ENCODE results near the gene LRTM2.

Gene LRTM2

GRCh38 chr12:1805441-1806081 is 14.8 kb upstream of the LRTM2 start:
- no peak for FAIRE-seq
- DNase-seq (ENCODE audit: insufficient read length, low spot score): no peak
- TF ChIP-seq POLR2A (IDR thresholded peaks at IDR 0.05; ENCODE audit: low read depth, low read length): no peak
- TF ChIP-seq PAX5 (IDR thresholded peaks at IDR 0.05; ENCODE audit: insufficient read depth, low read length, severe bottlenecking): no peak
- TF ChIP-seq POLR2AphosphoS5 (IDR thresholded peaks at IDR 0.05; ENCODE audit: low read depth, low read length): no peak
- no peak for TF ChIP-seq SPI1 (IDR thresholded peaks at IDR 0.05; ENCODE audit: low read depth, low read length)
- TF ChIP-seq POU2F2 (IDR thresholded peaks at IDR 0.05; ENCODE audit: low read depth, low read length): no peak
- no peak for TF ChIP-seq TAF1 (IDR thresholded peaks at IDR 0.05; ENCODE audit: low read depth, low read length)

GRCh38 chr12:1806301-1807086 is 13.9 kb upstream of the LRTM2 start:
- FAIRE-seq: no peak
- no peak for DNase-seq (ENCODE audit: insufficient read length, low spot score)
- TF ChIP-seq SPI1 (IDR thresholded peaks at IDR 0.05; ENCODE audit: low read depth, low read length) (no peak), POLR2AphosphoS5 (IDR thresholded peaks at IDR 0.05; ENCODE audit: low read depth, low read length) (no peak), PAX5 (IDR thresholded peaks at IDR 0.05; ENCODE audit: insufficient read depth, low read length, severe bottlenecking) (no peak), POU2F2 (IDR thresholded peaks at IDR 0.05; ENCODE audit: low read depth, low read length) (no peak), TAF1 (IDR thresholded peaks at IDR 0.05; ENCODE audit: low read depth, low read length) (no peak), POLR2A (IDR thresholded peaks at IDR 0.05; ENCODE audit: low read depth, low read length) (no peak)

GRCh38 chr12:1807087-1807860 is 13.1 kb upstream of the LRTM2 start:
- DNase-seq (ENCODE audit: insufficient read length, low spot score) (no peak), FAIRE-seq (no peak)
- TF ChIP-seq PAX5 (IDR thresholded peaks at IDR 0.05; ENCODE audit: insufficient read depth, low read length, severe bottlenecking) (no peak), POLR2AphosphoS5 (IDR thresholded peaks at IDR 0.05; ENCODE audit: low read depth, low read length) (no peak), TAF1 (IDR thresholded peaks at IDR 0.05; ENCODE audit: low read depth, low read length) (no peak), SPI1 (IDR thresholded peaks at IDR 0.05; ENCODE audit: low read depth, low read length) (no peak), POU2F2 (IDR thresholded peaks at IDR 0.05; ENCODE audit: low read depth, low read length) (no peak), POLR2A (IDR thresholded peaks at IDR 0.05; ENCODE audit: low read depth, low read length) (no peak)

- TF ChIP-seq TAF1 (IDR thresholded peaks at IDR 0.05; ENCODE audit: low read depth, low read length) (no peak), POLR2AphosphoS5 (IDR thresholded peaks at IDR 0.05; ENCODE audit: low read depth, low read length) (no peak), POLR2A (IDR thresholded peaks at IDR 0.05; ENCODE audit: low read depth, low read length) (no peak), PAX5 (IDR thresholded peaks at IDR 0.05; ENCODE audit: insufficient read depth, low read length, severe bottlenecking) (no peak)
- no peak for DNase-seq (ENCODE audit: insufficient read length, low spot score)
Observed at GRCh38 chr12:1808036-1808797, 12.1 kb upstream of the LRTM2 start.

GRCh38 chr12:1808798-1809480 is 11.4 kb upstream of the LRTM2 start:
- FAIRE-seq (no peak), DNase-seq (ENCODE audit: insufficient read length, low spot score) (no peak)
- TF ChIP-seq POLR2A (IDR thresholded peaks at IDR 0.05; ENCODE audit: low read depth, low read length): no peak
- TF ChIP-seq POU2F2 (IDR thresholded peaks at IDR 0.05; ENCODE audit: low read depth, low read length): no peak
- TF ChIP-seq POLR2AphosphoS5 (IDR thresholded peaks at IDR 0.05; ENCODE audit: low read depth, low read length): no peak
- no peak for TF ChIP-seq TAF1 (IDR thresholded peaks at IDR 0.05; ENCODE audit: low read depth, low read length)
- no peak for TF ChIP-seq SPI1 (IDR thresholded peaks at IDR 0.05; ENCODE audit: low read depth, low read length)
- no peak for TF ChIP-seq PAX5 (IDR thresholded peaks at IDR 0.05; ENCODE audit: insufficient read depth, low read length, severe bottlenecking)

More at GRCh38 chr12:1808036-1808797, 12.1 kb upstream of the LRTM2 start:
- no peak for FAIRE-seq

- DNase-seq (ENCODE audit: insufficient read length, low spot score): no peak
- FAIRE-seq: no peak
- no peak for TF ChIP-seq SPI1 (IDR thresholded peaks at IDR 0.05; ENCODE audit: low read depth, low read length)
- no peak for TF ChIP-seq POU2F2 (IDR thresholded peaks at IDR 0.05; ENCODE audit: low read depth, low read length)
- no peak for TF ChIP-seq POLR2AphosphoS5 (IDR thresholded peaks at IDR 0.05; ENCODE audit: low read depth, low read length)
- TF ChIP-seq PAX5 (IDR thresholded peaks at IDR 0.05; ENCODE audit: insufficient read depth, low read length, severe bottlenecking): no peak
- TF ChIP-seq POLR2A (IDR thresholded peaks at IDR 0.05; ENCODE audit: low read depth, low read length): no peak
- no peak for TF ChIP-seq TAF1 (IDR thresholded peaks at IDR 0.05; ENCODE audit: low read depth, low read length)
Observed at GRCh38 chr12:1809591-1810190, 10.7 kb upstream of the LRTM2 start.

GRCh38 chr12:1810201-1810930 is 10.0 kb upstream of the LRTM2 start:
- FAIRE-seq (no peak), DNase-seq (ENCODE audit: insufficient read length, low spot score) (no peak)
- TF ChIP-seq TAF1 (IDR thresholded peaks at IDR 0.05; ENCODE audit: low read depth, low read length) (no peak), POU2F2 (IDR thresholded peaks at IDR 0.05; ENCODE audit: low read depth, low read length) (no peak), SPI1 (IDR thresholded peaks at IDR 0.05; ENCODE audit: low read depth, low read length) (no peak), PAX5 (IDR thresholded peaks at IDR 0.05; ENCODE audit: insufficient read depth, low read length, severe bottlenecking) (no peak), POLR2A (IDR thresholded peaks at IDR 0.05; ENCODE audit: low read depth, low read length) (no peak), POLR2AphosphoS5 (IDR thresholded peaks at IDR 0.05; ENCODE audit: low read depth, low read length) (no peak)
